ENCODE measurements around the gene ZNF598. TPM values are rescaled to one million over a fixed set of nuclear protein-coding genes. Genes with fewer than 3 reads are reported as not detected.

Gene ZNF598
- total RNA-seq, 1 experiment from 2014 or later = 57.4 TPM

- Histone ChIP-seq H3K27ac (ENCODE audit: low read depth, low read length) (peak overlapping the region; percentile 84), H3K9me3 (ENCODE audit: control insufficient read depth in 1 of 2, insufficient read depth in 1 of 2, low read depth in 1 of 2, low read length in 2 of 2) (no peaks in the 10 kb centered on the region)
- intact Hi-C loops (cut with micrococcal nuclease) = no loop called here
These were observed 25.0 kb downstream of the ZNF598 start for GRCh38 chr16:1984347-1985225.

DNA sequence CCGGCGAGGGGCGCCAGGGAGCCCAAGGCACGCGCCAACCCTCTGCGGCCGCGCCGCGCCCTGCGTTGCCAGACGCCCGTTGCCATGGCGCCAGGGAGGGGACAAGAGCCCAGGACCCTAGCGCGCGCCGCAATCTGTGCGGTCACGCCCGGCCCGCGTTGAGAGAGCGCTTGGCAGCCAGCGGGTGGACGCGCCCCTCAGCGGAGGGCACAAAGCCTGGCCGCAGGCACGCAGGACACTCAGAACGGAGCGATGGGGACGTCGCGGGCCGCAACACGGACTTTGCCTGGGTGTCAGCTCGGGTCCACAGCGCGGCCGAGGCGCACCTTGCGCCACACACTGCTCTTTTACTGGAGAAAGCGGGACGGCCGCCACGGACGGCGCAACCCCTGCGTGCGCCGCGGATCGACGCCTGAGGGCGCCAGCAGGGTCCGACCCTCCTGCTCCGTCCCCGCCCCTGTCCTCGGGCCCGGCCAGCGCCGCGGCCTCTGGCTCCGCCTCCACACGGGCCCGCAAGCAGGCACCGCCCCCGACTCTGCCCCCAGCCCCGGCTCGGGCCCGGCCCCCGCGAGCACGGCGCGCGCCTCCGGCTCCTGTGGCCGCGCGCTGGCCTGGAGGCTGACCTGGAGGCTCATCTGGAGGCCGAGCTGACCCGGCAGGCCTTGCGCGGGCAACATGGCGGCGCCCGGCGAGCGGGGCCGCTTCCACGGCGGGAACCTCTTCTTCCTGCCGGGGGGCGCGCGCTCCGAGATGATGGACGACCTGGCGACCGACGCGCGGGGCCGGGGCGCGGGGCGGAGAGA, 25.9 kb downstream of the ZNF598 start, which contains the start of gene GFER:
GFER (plus strand) TSS at position 650 of the 803 bp plus-strand sequence; CDS start at position 676, 26 bp downstream.
- H3K27me3 ChIP-seq (ENCODE audit: insufficient read depth, low read length) = no peaks in the 10 kb centered on the region
- H4K20me1 ChIP-seq (ENCODE audit: insufficient read depth) = no peaks in the 10 kb centered on the region
- H3K27ac ChIP-seq (ENCODE audit: low read depth, low read length) = peak within 1 kb of the TSS; percentile 84
- no TSS peak for BruUV-seq (replicated peaks)
- RAD21 ChIA-PET (ENCODE audit: low non-redundant PET in 1 of 2, low total read pairs in 2 of 2, uncharacterized antibody in 2 of 2, unreplicated experiment in 2 of 2) = no interaction called here
- POLR2A ChIA-PET = interaction anchor here (12.5 kb wide), 1 partner anchor 18 kb away, joined by 104 read pairs; the partner anchor contains the start of genes RNF151 and RPS2
- peak within 1 kb of the TSS; percentile 95 for H3K4me2 ChIP-seq (ENCODE audit: low read length)
- H3K9me2 ChIP-seq (ENCODE audit: insufficient read depth) = no peaks in the 10 kb centered on the region
- peak; percentile 74 for ATAC-seq
- peak within 1 kb of the TSS; percentile 84 to 97 for H3K4me3 ChIP-seq (replicated peaks in 1 of 2; ENCODE audit: low read depth in 1 of 2, low read length in 2 of 2)
- H3K9ac ChIP-seq (ENCODE audit: low read length) = peak within 1 kb of the TSS; percentile 96
- CTCF ChIA-PET = interaction anchor here (0.6 to 1.0 kb wide), 2 partner anchors 19 to 156 kb away, joined by 3 to 4 read pairs; partner anchors contain the start of gene RPS2
- H3K9me3 ChIP-seq (ENCODE audit: control insufficient read depth in 1 of 2, insufficient read depth in 1 of 2, low read depth in 1 of 2, low read length in 2 of 2) = no peaks in the 10 kb centered on the region
- peaks cover 45 to 62% of the 10 kb centered on the region in 2 experiments for H3K4me1 ChIP-seq (ENCODE audit: control insufficient read depth in 1 of 2, insufficient read depth in 2 of 2, low read length in 2 of 2)
- H3K36me3 ChIP-seq (ENCODE audit: control insufficient read depth in 1 of 2, insufficient read depth in 2 of 2, low read length in 2 of 2) = peaks cover 6 to 14% of the 10 kb centered on the region in 2 experiments; a peak in 2 of 4 replicates
- intact Hi-C loops (cut with micrococcal nuclease) = no loop called here
- peak; percentile 85 for DNase-seq (ENCODE audit: low read depth, low spot score)
- peaks cover 20% of the 10 kb centered on the region for H3K79me2 ChIP-seq (ENCODE audit: insufficient read depth, low read length)
- no peak within 1 kb of the TSS for H2AFZ ChIP-seq (ENCODE audit: low read depth, low read length, poor library complexity, severe bottlenecking)
- TF ChIP-seq TCF7L2 (IDR thresholded peaks at IDR 0.05; ENCODE audit: borderline replicate concordance, extremely low read depth, insufficient read depth, insufficient read length) = no peak
- no peak for TF ChIP-seq CEBPB (IDR thresholded peaks at IDR 0.05; ENCODE audit: low read depth)
- no peak for TF ChIP-seq ZNF274 (IDR thresholded peaks at IDR 0.05; ENCODE audit: low read depth, low read length)
- TF ChIP-seq, protein P1, sequence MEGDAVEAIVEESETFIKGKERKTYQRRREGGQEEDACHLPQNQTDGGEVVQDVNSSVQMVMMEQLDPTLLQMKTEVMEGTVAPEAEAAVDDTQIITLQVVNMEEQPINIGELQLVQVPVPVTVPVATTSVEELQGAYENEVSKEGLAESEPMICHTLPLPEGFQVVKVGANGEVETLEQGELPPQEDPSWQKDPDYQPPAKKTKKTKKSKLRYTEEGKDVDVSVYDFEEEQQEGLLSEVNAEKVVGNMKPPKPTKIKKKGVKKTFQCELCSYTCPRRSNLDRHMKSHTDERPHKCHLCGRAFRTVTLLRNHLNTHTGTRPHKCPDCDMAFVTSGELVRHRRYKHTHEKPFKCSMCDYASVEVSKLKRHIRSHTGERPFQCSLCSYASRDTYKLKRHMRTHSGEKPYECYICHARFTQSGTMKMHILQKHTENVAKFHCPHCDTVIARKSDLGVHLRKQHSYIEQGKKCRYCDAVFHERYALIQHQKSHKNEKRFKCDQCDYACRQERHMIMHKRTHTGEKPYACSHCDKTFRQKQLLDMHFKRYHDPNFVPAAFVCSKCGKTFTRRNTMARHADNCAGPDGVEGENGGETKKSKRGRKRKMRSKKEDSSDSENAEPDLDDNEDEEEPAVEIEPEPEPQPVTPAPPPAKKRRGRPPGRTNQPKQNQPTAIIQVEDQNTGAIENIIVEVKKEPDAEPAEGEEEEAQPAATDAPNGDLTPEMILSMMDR (IDR thresholded peaks at IDR 0.05 in 2 of 3, conservative IDR thresholded peaks at IDR 0.05 in 1 of 3; ENCODE audit: borderline replicate concordance in 1 of 3, insufficient read depth in 1 of 3, low read depth in 2 of 3, low read length in 2 of 3) = peak in 2 of 3 experiments; percentile 14 to 20; a peak in 3 of 6 replicates
- no peak for TF ChIP-seq POLR2A (IDR thresholded peaks at IDR 0.05; ENCODE audit: borderline replicate concordance, extremely low read depth, insufficient read depth, insufficient read length)
- TF ChIP-seq, protein P2, sequence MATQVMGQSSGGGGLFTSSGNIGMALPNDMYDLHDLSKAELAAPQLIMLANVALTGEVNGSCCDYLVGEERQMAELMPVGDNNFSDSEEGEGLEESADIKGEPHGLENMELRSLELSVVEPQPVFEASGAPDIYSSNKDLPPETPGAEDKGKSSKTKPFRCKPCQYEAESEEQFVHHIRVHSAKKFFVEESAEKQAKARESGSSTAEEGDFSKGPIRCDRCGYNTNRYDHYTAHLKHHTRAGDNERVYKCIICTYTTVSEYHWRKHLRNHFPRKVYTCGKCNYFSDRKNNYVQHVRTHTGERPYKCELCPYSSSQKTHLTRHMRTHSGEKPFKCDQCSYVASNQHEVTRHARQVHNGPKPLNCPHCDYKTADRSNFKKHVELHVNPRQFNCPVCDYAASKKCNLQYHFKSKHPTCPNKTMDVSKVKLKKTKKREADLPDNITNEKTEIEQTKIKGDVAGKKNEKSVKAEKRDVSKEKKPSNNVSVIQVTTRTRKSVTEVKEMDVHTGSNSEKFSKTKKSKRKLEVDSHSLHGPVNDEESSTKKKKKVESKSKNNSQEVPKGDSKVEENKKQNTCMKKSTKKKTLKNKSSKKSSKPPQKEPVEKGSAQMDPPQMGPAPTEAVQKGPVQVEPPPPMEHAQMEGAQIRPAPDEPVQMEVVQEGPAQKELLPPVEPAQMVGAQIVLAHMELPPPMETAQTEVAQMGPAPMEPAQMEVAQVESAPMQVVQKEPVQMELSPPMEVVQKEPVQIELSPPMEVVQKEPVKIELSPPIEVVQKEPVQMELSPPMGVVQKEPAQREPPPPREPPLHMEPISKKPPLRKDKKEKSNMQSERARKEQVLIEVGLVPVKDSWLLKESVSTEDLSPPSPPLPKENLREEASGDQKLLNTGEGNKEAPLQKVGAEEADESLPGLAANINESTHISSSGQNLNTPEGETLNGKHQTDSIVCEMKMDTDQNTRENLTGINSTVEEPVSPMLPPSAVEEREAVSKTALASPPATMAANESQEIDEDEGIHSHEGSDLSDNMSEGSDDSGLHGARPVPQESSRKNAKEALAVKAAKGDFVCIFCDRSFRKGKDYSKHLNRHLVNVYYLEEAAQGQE (IDR thresholded peaks at IDR 0.05; ENCODE audit: low read depth) = no peak
- TF ChIP-seq EZH2 (IDR thresholded peaks at IDR 0.05) = no peak

More at GRCh38 chr16:1984347-1985225, 25.0 kb downstream of the ZNF598 start:
- Histone ChIP-seq H3K4me2 (ENCODE audit: low read length) (peak overlapping the region; percentile 95), H4K20me1 (ENCODE audit: insufficient read depth) (no peaks in the 10 kb centered on the region), H2AFZ (ENCODE audit: low read depth, low read length, poor library complexity, severe bottlenecking) (no peak overlapping the region), H3K4me1 (ENCODE audit: control insufficient read depth in 1 of 2, insufficient read depth in 2 of 2, low read length in 2 of 2) (peaks cover 48 to 62% of the 10 kb centered on the region in 2 experiments), H3K27me3 (ENCODE audit: insufficient read depth, low read length) (no peaks in the 10 kb centered on the region), H3K9ac (ENCODE audit: low read length) (peak overlapping the region; percentile 96), H3K4me3 (replicated peaks in 1 of 2; ENCODE audit: low read depth in 1 of 2, low read length in 2 of 2) (peak overlapping the region; percentile 84 to 97), H3K9me2 (ENCODE audit: insufficient read depth) (no peaks in the 10 kb centered on the region), H3K36me3 (ENCODE audit: control insufficient read depth in 1 of 2, insufficient read depth in 2 of 2, low read length in 2 of 2) (peaks cover 6 to 14% of the 10 kb centered on the region in 2 experiments; a peak in 2 of 4 replicates), H3K79me2 (ENCODE audit: insufficient read depth, low read length) (peaks cover 20% of the 10 kb centered on the region)
- RAD21 ChIA-PET (ENCODE audit: low non-redundant PET in 1 of 2, low total read pairs in 2 of 2, uncharacterized antibody in 2 of 2, unreplicated experiment in 2 of 2) = no interaction called here
- BruUV-seq (replicated peaks) = TSS peak; percentile 55
- peak; percentile 98 for TF ChIP-seq ZFX (IDR thresholded peaks at IDR 0.05)
- no peak for TF ChIP-seq CEBPB (IDR thresholded peaks at IDR 0.05; ENCODE audit: low read depth)
- ATAC-seq (no peak), DNase-seq (ENCODE audit: low read depth, low spot score) (no peak)
- POLR2A ChIA-PET = interaction anchor here (12.5 kb wide), 1 partner anchor 19 kb away, joined by 104 read pairs; the partner anchor contains the start of genes RNF151 and RPS2
- CTCF ChIA-PET = interaction anchor here (0.6 to 1.0 kb wide), 2 partner anchors 20 to 156 kb away, joined by 3 to 4 read pairs; partner anchors contain the start of gene RPS2
